ENCODE measurements around the gene FUT3. TPM values are rescaled to one million over a fixed set of nuclear protein-coding genes. Genes with fewer than 3 reads are reported as not detected.

Gene FUT3
- total RNA-seq, 2 experiments from 2014 or later = not detected

DNA sequence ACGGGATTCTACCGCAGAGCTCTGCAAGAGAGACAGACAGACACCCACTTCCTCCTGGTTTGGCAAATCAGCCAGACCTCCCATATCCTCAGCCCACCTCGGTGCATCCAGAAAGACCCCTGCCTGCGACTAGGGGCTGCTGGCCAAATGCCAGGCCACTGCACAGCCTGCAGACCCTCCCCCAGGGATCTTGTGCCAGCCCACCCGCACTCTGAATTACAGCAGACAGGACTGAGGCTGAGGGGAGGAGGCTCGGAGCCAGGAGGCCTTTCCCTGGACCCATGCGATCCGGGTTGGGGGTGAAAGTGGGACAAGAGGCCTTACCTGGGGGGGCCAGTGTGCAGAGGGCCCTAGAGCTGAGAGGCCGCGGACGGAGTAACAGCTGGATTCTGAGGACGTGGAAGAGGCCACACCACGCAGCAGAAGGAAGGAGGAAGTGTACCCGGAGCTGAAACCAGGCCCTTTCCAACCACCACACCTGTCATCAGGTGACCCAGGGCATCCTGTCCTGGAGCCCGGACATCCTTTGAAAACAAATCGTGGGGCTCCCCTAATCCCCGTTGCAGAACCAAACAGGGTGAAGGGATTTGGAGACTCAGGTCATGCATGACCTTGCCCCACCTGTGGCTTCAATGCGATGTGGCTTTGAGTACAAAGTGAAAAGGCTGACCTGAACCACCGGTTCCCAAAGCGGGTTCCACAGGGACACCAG is 12.7 kb downstream of the FUT3 start:
- no peak overlapping the region for H3K4me3 Mint-ChIP-seq
- TF ChIP-seq, protein P1, sequence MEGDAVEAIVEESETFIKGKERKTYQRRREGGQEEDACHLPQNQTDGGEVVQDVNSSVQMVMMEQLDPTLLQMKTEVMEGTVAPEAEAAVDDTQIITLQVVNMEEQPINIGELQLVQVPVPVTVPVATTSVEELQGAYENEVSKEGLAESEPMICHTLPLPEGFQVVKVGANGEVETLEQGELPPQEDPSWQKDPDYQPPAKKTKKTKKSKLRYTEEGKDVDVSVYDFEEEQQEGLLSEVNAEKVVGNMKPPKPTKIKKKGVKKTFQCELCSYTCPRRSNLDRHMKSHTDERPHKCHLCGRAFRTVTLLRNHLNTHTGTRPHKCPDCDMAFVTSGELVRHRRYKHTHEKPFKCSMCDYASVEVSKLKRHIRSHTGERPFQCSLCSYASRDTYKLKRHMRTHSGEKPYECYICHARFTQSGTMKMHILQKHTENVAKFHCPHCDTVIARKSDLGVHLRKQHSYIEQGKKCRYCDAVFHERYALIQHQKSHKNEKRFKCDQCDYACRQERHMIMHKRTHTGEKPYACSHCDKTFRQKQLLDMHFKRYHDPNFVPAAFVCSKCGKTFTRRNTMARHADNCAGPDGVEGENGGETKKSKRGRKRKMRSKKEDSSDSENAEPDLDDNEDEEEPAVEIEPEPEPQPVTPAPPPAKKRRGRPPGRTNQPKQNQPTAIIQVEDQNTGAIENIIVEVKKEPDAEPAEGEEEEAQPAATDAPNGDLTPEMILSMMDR (IDR thresholded peaks at IDR 0.05) = no peak
- peaks cover 1% of the 10 kb centered on the region for H3K27me3 Mint-ChIP-seq
- ChIA-PET CTCF (no interaction called here), POLR2A (interaction anchor here (2.1 kb wide), 1 partner anchor 11 kb away, joined by 8 read pairs; no protein-coding TSS in a partner anchor)
- intact Hi-C loops (cut with micrococcal nuclease) = no loop called here
- no peak for ATAC-seq
- no peak for DNase-seq
- H3K4me1 Mint-ChIP-seq (ENCODE audit: low read depth) = peaks cover 5% of the 10 kb centered on the region
- no peak overlapping the region for H3K27ac Mint-ChIP-seq
- H3K9me3 Mint-ChIP-seq = no peaks in the 10 kb centered on the region
- H3K36me3 Mint-ChIP-seq (ENCODE audit: low read depth) = no peaks in the 10 kb centered on the region

GRCh38 chr19:5837761-5838352 is 13.4 kb downstream of the FUT3 start:
- H3K27me3 Mint-ChIP-seq = peaks cover 1% of the 10 kb centered on the region
- no peak for ATAC-seq
- H3K27ac Mint-ChIP-seq = no peak overlapping the region
- H3K9me3 Mint-ChIP-seq = no peaks in the 10 kb centered on the region
- ChIA-PET CTCF (interaction anchor here (0.8 kb wide), 1 partner anchor 34 kb away, joined by 3 read pairs; no protein-coding TSS in a partner anchor), POLR2A (interaction anchor here (2.1 kb wide), 1 partner anchor 10 kb away, joined by 8 read pairs; no protein-coding TSS in a partner anchor)
- H3K4me3 Mint-ChIP-seq = no peak overlapping the region
- H3K36me3 Mint-ChIP-seq (ENCODE audit: low read depth) = no peaks in the 10 kb centered on the region
- peaks cover 5% of the 10 kb centered on the region for H3K4me1 Mint-ChIP-seq (ENCODE audit: low read depth)
- intact Hi-C loops (cut with micrococcal nuclease) = no loop called here
- DNase-seq = no peak
- TF ChIP-seq, protein P1 (IDR thresholded peaks at IDR 0.05) = no peak

- ChIA-PET POLR2A (no interaction called here), CTCF (interaction anchor here (1.0 to 1.3 kb wide), 2 partner anchors 29 to 190 kb away, joined by 3 to 5 read pairs; no protein-coding TSS in a partner anchor)
These were observed 18.6 kb downstream of the FUT3 start for GRCh38 chr19:5832527-5833216.

GRCh38 chr19:5832061-5832460 is 19.2 kb downstream of the FUT3 start:
- H3K36me3 Mint-ChIP-seq (ENCODE audit: low read depth) = no peaks in the 10 kb centered on the region
- ChIA-PET CTCF (interaction anchor here (1.3 kb wide), 1 partner anchor 190 kb away, joined by 3 read pairs; no protein-coding TSS in a partner anchor), POLR2A (interaction anchor here (0.6 kb wide), 1 partner anchor 138 kb away, joined by 4 read pairs; no protein-coding TSS in a partner anchor)
- ATAC-seq = no peak
- intact Hi-C loops (cut with micrococcal nuclease) = no loop called here
- no peak overlapping the region for H3K27ac Mint-ChIP-seq
- no peak overlapping the region for H3K4me3 Mint-ChIP-seq
- H3K27me3 Mint-ChIP-seq = no peaks in the 10 kb centered on the region
- DNase-seq = no peak
- H3K4me1 Mint-ChIP-seq (ENCODE audit: low read depth) = peaks cover 4% of the 10 kb centered on the region
- TF ChIP-seq, protein P1 (IDR thresholded peaks at IDR 0.05) = no peak
- no peaks in the 10 kb centered on the region for H3K9me3 Mint-ChIP-seq

More at GRCh38 chr19:5832527-5833216, 18.6 kb downstream of the FUT3 start:
- no peak overlapping the region for H3K4me3 Mint-ChIP-seq
- TF ChIP-seq, protein P1 (IDR thresholded peaks at IDR 0.05) = no peak
- intact Hi-C loops (cut with micrococcal nuclease) = no loop called here
- peaks cover 4% of the 10 kb centered on the region for H3K4me1 Mint-ChIP-seq (ENCODE audit: low read depth)
- H3K27ac Mint-ChIP-seq = no peak overlapping the region
- ATAC-seq (no peak), DNase-seq (no peak)
- no peaks in the 10 kb centered on the region for H3K9me3 Mint-ChIP-seq
- no peaks in the 10 kb centered on the region for H3K36me3 Mint-ChIP-seq (ENCODE audit: low read depth)
- no peaks in the 10 kb centered on the region for H3K27me3 Mint-ChIP-seq
